HG02981 (cell line): Measurements from ENCODE around the gene SIRT6.
"Not testable (repeated sequence)": the region's sequence is repeated elsewhere in the genome, so short reads cannot be mapped to it uniquely, and the experiment has no call there.

Experiments
- ATAC-seq: cut with Tn5 transposase; IDR thresholded peaks from one replicate; pipeline ENCODE4 v1.9.1; 2021; ENCODE audit warnings: mild to moderate bottlenecking, moderate library complexity; ENCODE audit not compliant: unreplicated experiment

SIRT6 gene

DNA sequence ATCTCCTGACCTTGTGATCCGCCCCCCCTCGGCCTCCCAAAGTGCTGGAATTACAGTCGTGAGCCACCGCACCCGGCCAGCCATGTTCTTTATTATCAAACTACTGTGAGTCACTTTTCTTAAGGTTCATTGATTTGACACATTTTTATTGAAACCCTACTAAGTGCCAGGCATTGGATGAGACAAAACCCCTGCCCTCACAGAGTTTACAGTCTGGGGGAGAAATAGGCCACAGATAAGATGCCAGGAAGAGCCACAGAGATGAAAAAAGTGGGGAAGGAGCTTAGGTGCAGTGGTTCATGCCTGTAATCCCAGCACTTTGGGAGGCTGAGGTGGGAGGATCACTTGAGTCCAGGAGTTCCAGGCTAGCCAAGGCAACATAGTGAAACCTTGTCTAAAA lies 43.9 kb downstream of the SIRT6 start:
- ATAC-seq: no peak

DNA sequence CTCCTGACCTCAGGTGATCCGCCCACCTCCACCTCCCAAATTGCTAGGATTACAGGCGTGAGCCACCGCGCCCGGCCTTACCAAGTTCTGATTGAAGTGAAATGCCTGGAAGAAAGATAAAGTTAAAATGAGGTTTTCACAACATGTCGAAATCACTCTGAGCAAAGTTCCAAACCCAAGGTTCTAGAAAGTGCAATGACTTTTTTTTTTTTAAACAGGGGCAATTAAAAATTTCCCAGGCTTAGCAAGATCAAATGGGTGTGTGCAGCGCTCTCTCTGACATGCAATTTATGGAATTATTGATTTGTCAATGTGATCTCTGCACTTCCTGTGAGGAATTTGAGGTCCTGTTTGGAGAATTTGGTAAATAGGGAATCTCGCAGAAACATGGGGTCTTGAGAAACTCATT lies 45.7 kb downstream of the SIRT6 start:
- no peak for ATAC-seq

DNA sequence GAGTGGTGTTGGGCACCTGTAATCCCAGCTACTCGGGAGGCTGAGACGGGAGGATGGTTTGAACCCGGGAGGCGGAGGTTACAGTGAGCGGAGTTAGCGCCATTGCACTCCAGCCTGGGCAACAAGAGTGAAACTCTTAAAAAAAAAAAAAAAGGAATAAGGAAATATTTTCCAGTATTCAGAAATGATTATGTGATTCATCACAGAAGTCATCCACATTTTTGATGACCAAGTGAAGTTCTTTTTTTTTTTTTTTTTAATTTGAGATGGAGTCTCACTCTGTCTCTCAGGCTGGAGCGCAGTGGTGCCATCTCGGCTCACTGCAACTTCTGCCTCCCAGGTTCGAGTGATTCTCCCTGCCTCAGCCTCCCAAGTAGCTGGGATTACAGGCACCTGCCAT lies 47.0 kb downstream of the SIRT6 start:
- not testable (repeated sequence) for ATAC-seq

DNA sequence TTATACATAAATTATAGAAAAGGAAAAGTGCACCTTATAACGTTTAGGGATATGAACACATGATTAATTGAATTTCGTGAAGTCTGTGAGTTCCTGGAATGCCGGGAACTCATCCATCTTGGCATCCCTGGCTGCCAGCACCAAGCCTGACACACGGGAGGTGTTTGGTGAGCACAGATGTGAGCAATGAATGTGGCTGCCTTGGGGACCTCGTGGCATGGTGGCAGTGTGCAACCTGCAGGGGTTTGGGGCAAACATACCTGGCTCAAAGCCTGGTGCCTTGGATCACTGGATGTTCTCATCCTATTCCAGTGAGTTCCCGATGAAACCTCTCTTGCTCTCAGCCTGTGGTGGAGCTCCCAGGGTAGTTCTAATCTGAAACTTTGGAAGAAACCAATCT lies 48.0 kb downstream of the SIRT6 start:
- no peak for ATAC-seq

DNA sequence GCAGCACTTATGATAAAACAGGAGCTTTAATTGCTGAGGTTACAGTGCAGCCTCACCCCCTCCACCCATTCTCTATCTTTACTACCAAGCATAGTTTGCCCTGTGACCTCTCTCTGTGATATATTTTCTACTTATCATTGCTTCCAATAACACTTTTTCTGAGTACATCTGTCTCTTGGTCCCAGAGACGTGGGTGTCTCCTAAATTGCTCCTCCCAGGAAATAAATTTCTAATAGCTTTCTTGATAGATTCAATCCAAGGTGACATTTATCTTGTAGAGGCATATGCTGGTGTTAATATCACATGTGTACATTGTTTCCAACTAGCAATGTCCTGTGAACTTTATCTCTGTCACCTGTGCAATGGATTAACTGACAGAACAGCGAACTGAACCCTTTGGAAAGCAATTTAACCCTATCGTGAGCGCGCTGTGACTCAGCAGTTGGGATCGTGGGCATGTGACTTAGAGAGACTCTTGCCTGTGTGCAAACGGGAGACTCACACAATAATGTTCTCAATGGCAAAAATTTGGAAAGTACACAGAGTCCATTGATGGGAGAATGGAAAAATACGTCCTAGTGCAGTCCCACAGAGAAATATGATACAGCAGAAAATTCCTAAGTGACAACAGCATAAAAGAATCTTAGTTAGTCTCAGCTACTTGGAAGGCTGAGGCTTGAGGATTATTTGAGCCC lies 51.5 kb downstream of the SIRT6 start:
- ATAC-seq: no peak

DNA sequence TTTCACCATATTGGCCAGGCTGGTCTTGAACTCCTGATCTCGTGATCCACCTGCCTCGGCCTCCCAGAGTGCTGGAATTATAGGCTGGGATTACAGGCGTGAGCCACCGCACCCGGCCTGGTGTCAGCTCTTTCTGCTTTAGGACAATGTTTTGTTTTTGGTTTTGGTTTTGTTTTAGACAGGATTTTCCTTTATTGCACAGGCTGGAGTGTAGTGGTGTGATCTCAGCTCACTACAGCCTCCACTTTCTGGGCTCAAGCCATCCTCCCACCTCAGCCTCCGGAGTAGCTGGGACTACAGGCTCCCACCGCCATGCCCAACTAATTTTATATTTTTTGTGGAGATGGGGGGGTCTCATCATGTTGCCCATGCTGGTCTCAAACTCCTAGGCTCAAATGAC lies 53.3 kb downstream of the SIRT6 start:
- ATAC-seq: not testable (repeated sequence)

DNA sequence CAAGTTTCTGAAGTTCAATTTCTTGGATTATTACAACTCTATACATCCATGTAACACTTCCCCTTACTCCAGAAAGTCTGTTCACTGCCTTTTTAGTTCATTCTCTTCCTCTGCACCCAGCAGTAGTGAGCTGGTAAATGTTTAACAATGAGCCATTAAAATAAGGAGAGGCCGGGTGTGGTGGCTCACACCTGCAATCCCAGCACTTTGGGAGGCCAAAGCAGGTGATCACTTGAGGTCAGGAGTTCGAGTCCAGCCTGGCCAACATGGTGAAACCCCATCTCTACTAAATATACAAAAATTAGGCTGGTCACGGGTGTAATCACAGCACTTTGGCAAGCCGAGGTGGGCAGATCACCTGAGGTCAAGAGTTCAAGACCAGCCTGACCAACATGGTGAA lies 55.0 kb downstream of the SIRT6 start:
- not testable (repeated sequence) for ATAC-seq

- no peak for ATAC-seq
Observed at GRCh38 chr19:4124638-4125037, 57.7 kb downstream of the SIRT6 start.
